Thoracic aorta (tissue), 2 donors: ENCODE data around the gene IQSEC3. TPM values are rescaled to one million over a fixed set of nuclear protein-coding genes. Genes with fewer than 3 reads are reported as not detected.
"Not testable (repeated sequence)": the region's sequence is repeated elsewhere in the genome, so short reads cannot be mapped to it uniquely, and the experiment has no call there.

ENCODE experiments used
- ATAC-seq: fragments of 150-250 bp; one replicate; pipeline ENCODE4 v1.8.0; 2017; ENCODE audit warnings: low read depth; ENCODE audit not compliant: insufficient number of reproducible peaks, low FRiP score
- DNase-seq: peaks from one replicate; pipeline ENCODE4 v3.0.0-alpha.2; 2020; ENCODE audit warnings: low spot score
- H3K27ac ChIP-seq, 2 donors: fragments of 200-600 bp; sonication (generic); 1 replicate in 1 of 2; 2 replicates in 1 of 2; pipeline ENCODE4 v1.5.1; 2016; ENCODE audit warnings: mild to moderate bottlenecking in 2 of 2, moderate library complexity in 2 of 2
- H3K27me3 ChIP-seq: fragments of 200-600 bp; sonication (generic); replicated peaks from 2 replicates; pipeline ENCODE4 v1.6.0; 2016; ENCODE audit warnings: mild to moderate bottlenecking; ENCODE audit not compliant: insufficient read depth
- H3K36me3 ChIP-seq: fragments of 200-600 bp; sonication (generic); one replicate; pipeline ENCODE4 v1.5.1; 2016
- H3K4me1 ChIP-seq, 2 donors: fragments of 200-600 bp; sonication (generic); 1 replicate in 1 of 2; 2 replicates in 1 of 2; pipeline versions ENCODE4 v1.5.1 to v1.6.0; 2016; ENCODE audit warnings: low read depth in 2 of 2, mild to moderate bottlenecking in 1 of 2; ENCODE audit not compliant: control insufficient read depth in 1 of 2
- H3K4me3 ChIP-seq: fragments of 200-600 bp; sonication (generic); 2 replicates; pipeline ENCODE4 v1.5.1; 2016; ENCODE audit warnings: mild to moderate bottlenecking
- H3K9me3 ChIP-seq: fragments of 200-600 bp; sonication (generic); 2 replicates; pipeline ENCODE4 v1.5.1; 2016
- CTCF ChIP-seq: fragments of 200-600 bp; sonication (generic); IDR thresholded peaks from one replicate; pipeline ENCODE4 v1.5.1; 2019; ENCODE audit warnings: antibody characterized with exemption
- total RNA-seq, 2 donors: library from RNA; depleted of rRNA; stranded (reverse); fragments of >200 nt; gene quantifications; one replicate each; pipeline versions ENCODE4 v1.1.0 to v1.2.3, GENCODE V29; 2016

Gene IQSEC3
- total RNA-seq, 2 donors from 2014 or later, result 1.1 to 1.3 TPM

DNA sequence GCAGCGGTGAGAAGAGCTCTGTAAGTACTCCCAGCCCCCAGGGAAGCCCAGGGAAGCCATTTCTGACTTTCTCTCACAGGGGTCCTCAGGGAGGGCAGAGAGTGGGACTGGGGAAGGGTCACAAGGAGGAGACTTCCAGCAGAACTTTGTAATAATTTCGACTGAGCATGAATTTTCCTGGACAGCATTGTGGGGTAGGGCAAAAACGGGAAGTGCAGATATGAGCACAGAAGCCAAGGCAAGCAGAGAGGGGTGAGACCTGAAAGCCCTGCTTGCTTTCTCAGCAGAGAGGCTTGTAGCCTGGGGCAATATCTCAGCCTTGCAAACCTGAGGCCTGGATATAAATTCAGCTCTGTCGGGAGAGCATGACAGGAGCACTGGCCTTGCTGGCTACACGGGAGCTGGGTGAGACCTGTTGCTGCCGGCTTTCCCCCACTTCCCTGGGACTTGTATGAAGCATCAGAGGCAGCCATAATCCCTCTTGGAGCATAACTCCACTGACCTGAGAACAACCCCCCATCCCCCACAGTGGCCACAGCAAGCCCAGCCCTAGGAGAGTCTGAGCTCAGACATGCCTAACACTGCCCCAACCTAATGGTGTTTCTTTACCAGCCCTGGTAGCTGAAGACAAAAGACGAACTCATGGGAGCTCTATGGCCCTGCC, 9.8 kb upstream of the IQSEC3 start:
- TF ChIP-seq CTCF, result no peak
- DNase-seq (no peak), ATAC-seq (no peak)
- Histone ChIP-seq H3K27ac (no peak overlapping the region), H3K27me3 (peaks cover 8% of the 10 kb centered on the region), H3K4me3 (no peak overlapping the region), H3K4me1 (no peaks in the 10 kb centered on the region), H3K36me3 (no peaks in the 10 kb centered on the region), H3K9me3 (peaks cover 3% of the 10 kb centered on the region)

GRCh38 chr12:57539-57938, 9.0 kb upstream of the IQSEC3 start:
- no peaks in the 10 kb centered on the region for H3K4me1 ChIP-seq
- peaks cover 3% of the 10 kb centered on the region for H3K9me3 ChIP-seq
- H3K27me3 ChIP-seq, result peaks cover 8% of the 10 kb centered on the region
- no peaks in the 10 kb centered on the region for H3K36me3 ChIP-seq
- no peak for TF ChIP-seq CTCF
- ATAC-seq, result no peak
- no peak overlapping the region for H3K4me3 ChIP-seq
- DNase-seq, result no peak
- H3K27ac ChIP-seq, result no peak overlapping the region

DNA sequence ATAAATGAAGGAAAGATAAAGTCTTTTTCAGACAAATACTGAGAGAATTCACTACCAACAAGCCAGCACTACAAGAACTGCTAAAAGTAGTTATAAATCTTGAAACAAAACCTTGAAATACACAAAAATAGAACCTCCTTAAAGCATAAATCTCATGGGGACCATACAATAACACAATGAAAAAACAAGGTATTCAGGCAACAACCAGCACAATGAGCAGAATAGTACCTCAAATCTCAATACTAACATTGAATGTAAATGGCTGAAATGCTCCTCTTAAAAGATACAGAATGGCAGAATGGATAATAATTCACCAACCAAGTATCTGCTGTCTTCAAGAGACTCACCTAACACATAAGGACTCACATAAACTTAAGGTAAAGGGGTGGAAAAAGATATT, 7.7 kb upstream of the IQSEC3 start:
- ATAC-seq, result no peak

GRCh38 chr12:61845-62244, 4.7 kb upstream of the IQSEC3 start:
- not testable (repeated sequence) for ATAC-seq, H3K27me3 ChIP-seq, H3K36me3 ChIP-seq, DNase-seq, H3K9me3 ChIP-seq, H3K27ac ChIP-seq, H3K4me1 ChIP-seq, H3K4me3 ChIP-seq

More for the DNA sequence above, 7.7 kb upstream of the IQSEC3 start:
- Histone ChIP-seq H3K27me3 (peaks cover 8% of the 10 kb centered on the region), H3K36me3 (no peaks in the 10 kb centered on the region), H3K9me3 (peaks cover 3% of the 10 kb centered on the region), H3K27ac (no peak overlapping the region), H3K4me1 (no peaks in the 10 kb centered on the region), H3K4me3 (no peak overlapping the region)
- TF ChIP-seq CTCF, result no peak
- no peak for DNase-seq

DNA sequence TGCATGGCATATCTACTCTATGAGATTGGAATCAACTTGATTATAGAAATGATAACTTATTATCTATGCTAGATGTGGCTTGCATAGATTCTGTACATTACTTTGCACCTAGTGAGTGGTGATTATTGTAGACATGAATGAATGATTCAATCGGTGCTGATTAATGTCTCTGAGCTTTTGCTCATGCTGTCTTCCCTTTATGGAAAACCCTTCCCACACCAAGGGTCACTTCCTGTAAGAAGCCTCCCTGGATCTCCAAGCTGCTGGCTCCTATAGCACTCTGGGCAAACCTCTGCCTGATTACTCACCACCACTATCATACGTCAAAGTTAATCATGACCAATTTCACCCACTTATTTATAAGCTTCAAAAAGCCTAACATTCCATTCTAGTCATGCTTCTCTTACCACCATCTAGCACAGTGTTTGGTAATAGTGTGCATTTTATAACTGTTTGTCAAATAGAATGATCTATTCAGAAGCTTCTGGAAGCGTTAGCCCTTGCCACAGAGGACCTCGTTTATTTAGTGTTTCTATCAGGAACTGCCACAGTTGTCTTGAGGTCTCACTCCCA, 990 bp upstream of the IQSEC3 start:
- DNase-seq, H3K36me3 ChIP-seq, H3K4me1 ChIP-seq, H3K27ac ChIP-seq, H3K9me3 ChIP-seq, H3K27me3 ChIP-seq, ATAC-seq, H3K4me3 ChIP-seq: not testable (repeated sequence)

DNA sequence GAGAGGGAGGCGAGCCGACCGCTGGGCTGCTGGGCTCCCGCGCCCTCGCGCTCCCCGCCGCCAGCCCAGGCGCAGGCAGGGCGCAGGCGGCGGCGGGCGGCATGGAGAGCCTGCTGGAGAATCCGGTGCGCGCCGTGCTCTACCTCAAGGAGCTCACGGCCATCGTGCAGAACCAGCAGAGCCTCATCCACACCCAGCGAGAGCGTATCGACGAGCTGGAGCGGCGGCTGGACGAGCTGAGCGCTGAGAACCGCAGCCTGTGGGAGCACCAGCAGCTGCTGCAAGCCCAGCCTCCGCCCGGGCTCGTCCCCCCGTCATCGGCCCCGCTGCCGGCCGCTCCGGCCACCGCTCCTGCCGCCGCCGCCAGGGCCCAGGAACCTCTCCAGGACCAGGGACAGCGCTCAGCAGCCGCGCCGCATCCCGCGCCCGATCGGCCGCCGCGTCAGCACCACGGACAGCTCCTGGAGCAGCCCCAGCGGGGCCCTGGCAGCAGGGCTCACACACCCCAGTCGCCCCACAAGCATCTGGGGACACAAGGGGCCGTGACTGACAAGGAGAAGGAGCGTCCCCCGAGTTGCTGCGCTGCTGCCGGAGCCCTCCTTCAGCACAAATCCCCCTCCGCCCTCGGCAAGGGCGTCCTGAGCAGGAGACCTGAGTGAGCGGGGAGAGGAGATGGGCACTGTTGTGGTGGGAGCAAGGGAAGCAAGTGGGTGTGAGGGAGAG, 376 bp downstream of the IQSEC3 start:
- not testable (repeated sequence) for H3K4me3 ChIP-seq, H3K27ac ChIP-seq, H3K9me3 ChIP-seq, H3K27me3 ChIP-seq, H3K4me1 ChIP-seq, H3K36me3 ChIP-seq, DNase-seq
- peak; percentile 62 for ATAC-seq

- H3K4me1 ChIP-seq, H3K27me3 ChIP-seq, DNase-seq, H3K27ac ChIP-seq, H3K4me3 ChIP-seq, H3K36me3 ChIP-seq, ATAC-seq, H3K9me3 ChIP-seq: not testable (repeated sequence)
Observed at GRCh38 chr12:69677-70076, 3.1 kb downstream of the IQSEC3 start.

- not testable (repeated sequence) for DNase-seq, ATAC-seq, H3K36me3 ChIP-seq, H3K4me3 ChIP-seq, H3K4me1 ChIP-seq, H3K27me3 ChIP-seq, H3K27ac ChIP-seq, H3K9me3 ChIP-seq
Observed at GRCh38 chr12:70541-70940, 4.0 kb downstream of the IQSEC3 start.

GRCh38 chr12:72018-72417, 5.5 kb downstream of the IQSEC3 start:
- ATAC-seq, H3K9me3 ChIP-seq, H3K27me3 ChIP-seq, DNase-seq, H3K4me3 ChIP-seq, H3K36me3 ChIP-seq, H3K4me1 ChIP-seq, H3K27ac ChIP-seq: not testable (repeated sequence)
